ENCODE results near the gene HIPK2. TPM values are rescaled to one million over a fixed set of nuclear protein-coding genes. Genes with fewer than 3 reads are reported as not detected.

The HIPK2 gene
- total and polyA plus RNA-seq, 2 experiments from 2014 or later, result 18.2 to 22.9 TPM

DNA sequence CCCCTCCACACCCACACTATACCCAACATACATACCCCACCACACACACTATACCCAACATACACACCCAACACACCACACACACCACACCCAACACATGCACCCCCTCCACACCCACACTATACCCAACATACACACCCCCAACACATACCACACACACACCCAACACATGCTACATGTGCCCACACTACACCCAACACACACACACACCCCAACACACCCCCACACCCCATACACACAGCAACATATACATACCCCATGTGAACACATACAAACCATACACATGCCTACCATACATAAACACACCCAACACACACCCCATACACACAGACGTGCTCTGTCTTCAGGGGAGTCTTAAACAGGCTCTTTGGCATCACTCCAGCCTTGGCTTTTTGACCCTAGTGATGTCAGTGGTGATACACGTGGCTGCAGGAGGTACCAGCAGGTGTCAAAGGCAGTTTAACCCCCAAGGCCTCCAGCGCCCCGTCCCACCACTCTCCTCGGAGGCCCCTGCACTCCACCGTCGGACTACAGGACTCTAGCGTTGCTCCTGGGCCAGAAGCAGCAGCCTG, 73.4 kb downstream of the HIPK2 start:
- Histone ChIP-seq H3K4me3 (no peak overlapping the region), H4K20me1 (ENCODE audit: insufficient read depth, poor library complexity, severe bottlenecking) (peaks cover 21% of the 10 kb centered on the region), H3K27ac (no peak overlapping the region), H3K4me1 (ENCODE audit: insufficient read depth) (peaks cover 3% of the 10 kb centered on the region), H3K27me3 (no peaks in the 10 kb centered on the region), H2AFZ (no peak overlapping the region), H3K36me3 (replicated peaks; ENCODE audit: insufficient read depth, low read depth) (no peaks in the 10 kb centered on the region), H3K9me2 (replicated peaks; ENCODE audit: insufficient read depth) (no peaks in the 10 kb centered on the region), H3K4me2 (no peak overlapping the region), H3K9me3 (ENCODE audit: low read depth) (no peaks in the 10 kb centered on the region), H3K79me2 (peaks cover 44% of the 10 kb centered on the region)
- TF ChIP-seq, protein P1, sequence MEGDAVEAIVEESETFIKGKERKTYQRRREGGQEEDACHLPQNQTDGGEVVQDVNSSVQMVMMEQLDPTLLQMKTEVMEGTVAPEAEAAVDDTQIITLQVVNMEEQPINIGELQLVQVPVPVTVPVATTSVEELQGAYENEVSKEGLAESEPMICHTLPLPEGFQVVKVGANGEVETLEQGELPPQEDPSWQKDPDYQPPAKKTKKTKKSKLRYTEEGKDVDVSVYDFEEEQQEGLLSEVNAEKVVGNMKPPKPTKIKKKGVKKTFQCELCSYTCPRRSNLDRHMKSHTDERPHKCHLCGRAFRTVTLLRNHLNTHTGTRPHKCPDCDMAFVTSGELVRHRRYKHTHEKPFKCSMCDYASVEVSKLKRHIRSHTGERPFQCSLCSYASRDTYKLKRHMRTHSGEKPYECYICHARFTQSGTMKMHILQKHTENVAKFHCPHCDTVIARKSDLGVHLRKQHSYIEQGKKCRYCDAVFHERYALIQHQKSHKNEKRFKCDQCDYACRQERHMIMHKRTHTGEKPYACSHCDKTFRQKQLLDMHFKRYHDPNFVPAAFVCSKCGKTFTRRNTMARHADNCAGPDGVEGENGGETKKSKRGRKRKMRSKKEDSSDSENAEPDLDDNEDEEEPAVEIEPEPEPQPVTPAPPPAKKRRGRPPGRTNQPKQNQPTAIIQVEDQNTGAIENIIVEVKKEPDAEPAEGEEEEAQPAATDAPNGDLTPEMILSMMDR (IDR thresholded peaks at IDR 0.05; ENCODE audit: poor library complexity), result no peak
- TF ChIP-seq EZH2phosphoT487 (IDR thresholded peaks at IDR 0.05; ENCODE audit: low read depth, severe bottlenecking, unreplicated experiment), result no peak
- TF ChIP-seq EZH2 (IDR thresholded peaks at IDR 0.05; ENCODE audit: borderline replicate concordance), result no peak
- DNase-seq (ENCODE audit: low spot score), result no peak
- 95% methylated on average over 8 of the region's 8 CpGs for WGBS (ENCODE audit: low lambda C conversion rate, missing lambda C conversion rate)

DNA sequence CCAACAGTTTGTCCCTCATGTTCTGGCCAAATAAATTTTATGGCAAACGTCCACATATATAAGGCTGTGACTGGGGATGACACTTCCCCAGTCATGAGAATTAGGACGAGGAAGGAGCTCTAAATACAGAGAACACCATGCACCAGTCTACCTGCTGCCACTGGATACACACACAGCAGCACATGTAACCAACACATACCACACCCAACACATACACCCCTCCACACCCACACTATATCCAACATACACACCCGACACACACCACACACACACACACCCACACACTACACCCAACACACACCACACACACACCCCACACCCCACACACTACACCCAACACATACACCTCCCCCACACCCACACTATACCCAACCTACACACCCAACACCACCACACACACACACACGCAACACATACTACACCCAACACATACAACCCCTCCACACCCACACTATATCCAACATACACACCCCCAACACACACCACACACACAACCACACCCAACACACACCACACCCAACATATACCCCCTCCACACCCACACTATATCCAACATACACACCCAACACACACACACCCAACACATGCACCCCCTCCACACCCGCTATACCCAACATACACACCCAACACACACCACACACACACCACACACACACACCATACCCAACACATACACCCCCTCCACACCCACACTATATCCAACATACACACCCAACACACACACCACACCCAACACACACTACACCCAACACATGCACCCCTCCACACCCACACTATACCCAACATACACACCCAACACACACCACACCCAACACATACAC, 74.1 kb downstream of the HIPK2 start:
- peaks cover 3% of the 10 kb centered on the region for H3K4me1 ChIP-seq (ENCODE audit: insufficient read depth)
- H3K9me3 ChIP-seq (ENCODE audit: low read depth), result no peaks in the 10 kb centered on the region
- TF ChIP-seq, protein P1 (IDR thresholded peaks at IDR 0.05; ENCODE audit: poor library complexity), result no peak
- TF ChIP-seq EZH2 (IDR thresholded peaks at IDR 0.05; ENCODE audit: borderline replicate concordance) (no peak), EZH2phosphoT487 (IDR thresholded peaks at IDR 0.05; ENCODE audit: low read depth, severe bottlenecking, unreplicated experiment) (no peak)
- peaks cover 39% of the 10 kb centered on the region for H3K79me2 ChIP-seq
- H2AFZ ChIP-seq, result no peak overlapping the region
- 97% methylated on average over 2 of the region's 5 CpGs for WGBS (ENCODE audit: low lambda C conversion rate, missing lambda C conversion rate)
- no peak overlapping the region for H3K4me2 ChIP-seq
- no peaks in the 10 kb centered on the region for H3K9me2 ChIP-seq (replicated peaks; ENCODE audit: insufficient read depth)
- no peaks in the 10 kb centered on the region for H3K27me3 ChIP-seq
- no peak overlapping the region for H3K27ac ChIP-seq
- no peak for DNase-seq (ENCODE audit: low spot score)
- no peak overlapping the region for H3K4me3 ChIP-seq
- peaks cover 19% of the 10 kb centered on the region for H4K20me1 ChIP-seq (ENCODE audit: insufficient read depth, poor library complexity, severe bottlenecking)
- H3K36me3 ChIP-seq (replicated peaks; ENCODE audit: insufficient read depth, low read depth), result no peaks in the 10 kb centered on the region

DNA sequence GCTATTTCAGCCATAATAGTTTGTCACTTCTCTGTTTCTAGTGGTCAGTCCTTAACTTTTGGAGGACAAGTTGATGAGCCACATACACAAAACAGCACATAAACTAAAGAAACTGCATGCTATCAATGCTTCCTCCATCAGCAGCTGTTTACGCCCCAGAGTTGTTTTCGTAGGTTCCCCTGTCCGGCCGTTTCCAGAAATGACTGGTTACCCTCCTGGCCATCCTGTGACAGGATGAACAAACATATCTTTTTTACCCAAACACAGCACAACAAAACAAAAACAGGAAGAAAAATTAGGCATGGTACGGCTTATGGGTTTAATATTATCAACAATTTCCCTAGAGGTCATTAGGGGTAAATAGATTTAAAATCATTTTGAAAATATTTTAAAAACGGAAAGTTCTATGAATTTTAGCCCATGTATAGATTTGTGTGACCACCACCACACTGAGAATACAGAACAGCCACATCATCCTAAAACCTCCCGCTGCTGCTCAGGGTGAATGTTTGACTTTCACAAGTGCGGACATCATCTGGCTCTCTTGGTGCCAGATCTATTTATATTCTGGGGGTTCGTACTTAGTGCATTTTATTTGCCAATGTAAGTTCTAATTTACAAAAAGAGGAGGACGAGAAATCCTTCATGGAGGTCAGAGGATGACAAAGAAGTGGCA, 74.8 kb downstream of the HIPK2 start:
- DNase-seq (ENCODE audit: low spot score), result no peak
- H3K4me3 ChIP-seq, result no peak overlapping the region
- peaks cover 37% of the 10 kb centered on the region for H3K79me2 ChIP-seq
- peaks cover 3% of the 10 kb centered on the region for H3K4me1 ChIP-seq (ENCODE audit: insufficient read depth)
- H2AFZ ChIP-seq, result no peak overlapping the region
- H3K27ac ChIP-seq, result no peak overlapping the region
- H3K27me3 ChIP-seq, result no peaks in the 10 kb centered on the region
- no peaks in the 10 kb centered on the region for H3K9me3 ChIP-seq (ENCODE audit: low read depth)
- H3K36me3 ChIP-seq (replicated peaks; ENCODE audit: insufficient read depth, low read depth), result no peaks in the 10 kb centered on the region
- peaks cover 21% of the 10 kb centered on the region for H4K20me1 ChIP-seq (ENCODE audit: insufficient read depth, poor library complexity, severe bottlenecking)
- no peak overlapping the region for H3K4me2 ChIP-seq
- no peaks in the 10 kb centered on the region for H3K9me2 ChIP-seq (replicated peaks; ENCODE audit: insufficient read depth)
- 90% methylated on average over 10 of the region's 10 CpGs for WGBS (ENCODE audit: low lambda C conversion rate, missing lambda C conversion rate)
- TF ChIP-seq EZH2 (IDR thresholded peaks at IDR 0.05; ENCODE audit: borderline replicate concordance) (no peak), EZH2phosphoT487 (IDR thresholded peaks at IDR 0.05; ENCODE audit: low read depth, severe bottlenecking, unreplicated experiment) (no peak)
- TF ChIP-seq, protein P1 (IDR thresholded peaks at IDR 0.05; ENCODE audit: poor library complexity), result no peak

Measured in hepatocyte (in vitro differentiated cells).